Measurements from ENCODE around the gene UROC1.

Gene UROC1

DNA sequence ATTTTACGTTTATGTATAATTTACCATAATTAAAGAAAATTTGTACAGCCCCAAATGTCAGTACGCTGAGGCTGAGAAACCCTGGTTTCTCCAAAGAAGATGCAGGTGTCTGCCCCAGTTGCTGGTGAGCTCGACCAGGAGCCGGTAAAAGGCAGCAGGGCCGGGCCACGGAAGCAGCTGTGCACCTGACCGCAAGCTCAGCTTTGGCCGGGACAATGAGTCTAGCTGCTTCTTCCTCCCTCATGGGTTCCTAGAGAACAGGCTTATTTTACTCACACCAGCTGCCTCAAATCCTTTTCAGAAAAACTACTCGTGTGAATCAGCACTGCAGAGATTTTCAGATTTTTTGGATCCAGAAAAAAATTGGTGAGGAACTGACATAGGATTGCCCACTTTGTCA, 23.8 kb downstream of the UROC1 start:
- no peak for DNase-seq

DNA sequence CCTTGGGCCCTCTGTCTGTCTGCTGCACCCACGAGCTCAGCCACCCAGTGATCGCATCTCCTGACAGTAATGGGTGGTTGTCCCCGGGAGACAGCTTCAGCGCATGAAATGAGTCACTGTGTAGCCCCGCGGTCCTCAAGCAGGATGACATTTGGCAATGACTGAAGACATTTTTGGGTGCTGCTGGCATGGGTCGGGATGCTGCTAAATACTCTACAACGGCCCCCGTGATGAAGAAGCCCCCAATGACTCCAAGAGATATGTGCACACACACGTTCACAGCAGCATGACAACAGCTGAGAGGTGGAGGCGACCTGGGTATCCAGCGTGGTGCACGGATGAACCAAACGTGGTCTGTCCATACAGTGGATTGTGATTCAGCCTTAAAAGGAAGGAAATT, 24.5 kb downstream of the UROC1 start:
- DNase-seq, result no peak

DNA sequence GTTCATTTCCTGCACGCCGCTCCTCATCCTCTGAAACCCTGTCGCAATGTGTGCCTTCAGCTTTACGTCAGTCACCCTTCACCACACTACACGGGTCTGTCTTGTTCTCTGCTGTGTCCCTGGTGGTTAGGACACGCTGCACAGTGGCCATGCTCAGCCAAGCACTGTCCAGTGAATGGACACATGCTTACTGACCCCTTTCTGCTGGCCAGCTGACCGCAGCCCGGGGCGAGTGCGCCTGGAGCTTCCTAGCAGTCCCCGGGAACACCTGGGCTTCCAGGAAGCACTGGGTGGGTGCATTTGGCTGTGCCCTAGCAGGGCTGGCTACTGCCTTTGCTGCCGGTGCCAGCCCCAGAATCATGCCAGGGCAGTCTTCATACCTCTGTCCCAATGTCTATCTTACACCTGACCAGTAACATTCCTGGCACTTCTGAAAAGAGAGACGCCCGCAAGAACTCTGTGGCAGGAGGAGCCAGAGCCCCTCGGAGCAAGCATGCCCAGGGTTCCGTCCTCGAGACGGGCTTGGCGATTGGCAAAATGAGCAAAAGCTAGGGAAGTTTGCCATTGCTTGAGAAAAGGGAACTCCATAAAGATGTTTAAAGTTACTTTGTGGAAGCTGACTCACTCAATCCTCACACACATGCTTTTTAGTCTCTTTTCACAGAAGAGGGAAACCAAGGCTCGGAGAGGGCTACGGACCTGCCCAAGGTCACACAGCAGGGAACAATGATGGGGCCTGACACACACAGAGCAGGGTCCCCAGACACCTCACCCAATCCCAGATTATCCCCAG, 26.2 kb downstream of the UROC1 start:
- DNase-seq, result no peak

DNA sequence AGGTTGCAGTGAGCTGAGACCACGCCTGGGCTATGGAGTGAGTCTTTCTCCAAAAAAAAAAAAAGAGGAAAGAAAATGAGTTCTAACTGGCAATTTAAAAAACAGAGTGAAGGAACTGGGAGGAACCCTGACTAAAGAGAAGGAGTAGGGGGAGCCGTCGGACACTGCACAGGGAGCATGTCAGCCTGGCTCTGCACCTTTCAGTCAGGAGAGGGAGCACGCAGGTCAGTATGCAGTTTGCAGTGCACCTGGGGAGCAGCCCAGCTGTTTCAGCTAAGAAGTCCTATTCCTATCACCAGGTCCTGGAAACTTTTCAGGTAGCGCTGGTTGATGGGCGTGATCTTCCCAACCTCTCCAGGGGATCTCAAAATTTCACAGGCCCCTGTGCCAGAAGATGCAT, 27.0 kb downstream of the UROC1 start:
- DNase-seq, result no peak

DNA sequence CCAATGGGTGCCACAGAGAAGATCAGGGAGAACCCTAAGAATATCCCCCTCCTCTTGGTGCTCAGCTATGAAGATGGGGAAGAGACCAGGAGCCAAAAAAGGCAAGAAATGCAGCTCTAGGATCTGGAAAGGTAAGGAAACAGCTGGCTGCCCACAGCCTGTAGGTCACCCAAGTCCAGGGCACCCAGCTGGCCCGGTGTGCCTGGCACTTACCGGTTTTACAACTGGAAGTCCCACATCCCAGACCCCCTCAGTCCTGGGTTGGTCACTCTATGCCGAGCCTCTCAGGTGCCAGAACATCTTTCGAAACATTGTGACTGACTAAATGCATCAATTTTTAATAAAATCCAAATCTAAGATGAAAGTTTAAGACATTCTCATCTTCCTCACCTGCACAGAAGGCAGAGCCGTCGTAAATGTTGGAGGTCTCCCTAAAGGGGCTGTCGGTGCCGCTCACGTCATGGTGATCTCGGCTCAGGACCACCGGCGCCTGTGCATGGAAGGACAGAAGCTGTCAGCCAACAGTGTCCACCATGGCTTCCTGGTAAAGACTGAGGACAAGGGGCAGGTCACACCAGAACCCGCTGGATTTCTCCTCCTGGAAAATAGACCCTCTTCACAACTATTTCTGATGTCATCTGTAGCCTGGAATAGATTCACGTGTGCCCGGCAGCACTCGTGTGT, 28.5 kb downstream of the UROC1 start:
- DNase-seq, result no peak

DNA sequence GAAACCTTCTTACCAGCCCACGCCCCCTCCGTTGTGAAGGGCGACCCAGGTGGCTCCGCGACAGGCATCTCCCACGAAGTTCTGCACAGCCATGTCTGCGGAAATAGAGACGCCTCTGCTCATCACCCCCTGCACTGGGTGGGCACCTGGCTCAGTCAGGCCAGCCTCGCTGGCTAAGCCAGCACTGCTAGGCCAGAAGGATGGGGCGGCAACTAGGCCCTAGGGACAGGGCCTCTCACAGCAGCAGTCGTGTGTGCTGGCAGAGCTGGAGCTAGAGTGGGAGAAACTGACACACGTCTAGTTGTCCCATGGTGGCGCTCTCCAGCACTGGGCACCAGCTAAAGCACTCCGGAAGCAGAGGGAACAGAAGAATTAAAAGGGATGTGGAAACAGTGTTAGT, 29.4 kb downstream of the UROC1 start:
- DNase-seq, result no peak

DNA sequence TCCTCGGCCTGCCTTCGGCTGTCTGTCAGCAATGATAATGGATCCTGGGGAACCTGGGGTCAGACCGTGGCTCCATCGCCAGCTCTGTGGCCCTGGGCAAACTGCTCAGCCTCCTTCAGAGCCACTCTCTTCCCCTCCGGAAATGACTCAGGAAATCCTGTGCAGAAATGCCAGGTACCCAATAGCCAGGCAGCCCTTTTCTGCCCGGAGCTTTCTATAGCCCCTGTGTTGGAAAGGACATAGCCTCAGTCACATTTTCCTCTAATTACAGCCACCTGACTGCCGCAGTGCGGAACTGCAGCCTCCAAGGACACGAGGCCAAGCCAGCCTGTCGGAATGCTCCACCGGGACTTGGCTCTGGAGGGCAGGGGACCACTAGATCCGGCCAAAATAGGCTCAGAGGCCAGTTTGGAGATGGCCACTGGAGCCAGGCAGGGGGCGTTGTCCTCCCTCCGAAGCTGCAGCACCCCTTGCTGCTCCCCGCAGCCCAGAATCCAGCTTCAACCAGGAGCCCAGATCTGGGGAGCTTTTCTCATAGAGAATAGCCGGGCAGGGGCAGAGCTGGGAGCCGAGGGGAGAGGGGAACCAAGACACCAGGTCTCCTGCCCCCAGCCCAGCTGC, 30.3 kb downstream of the UROC1 start:
- peak; percentile 47 for DNase-seq

DNA sequence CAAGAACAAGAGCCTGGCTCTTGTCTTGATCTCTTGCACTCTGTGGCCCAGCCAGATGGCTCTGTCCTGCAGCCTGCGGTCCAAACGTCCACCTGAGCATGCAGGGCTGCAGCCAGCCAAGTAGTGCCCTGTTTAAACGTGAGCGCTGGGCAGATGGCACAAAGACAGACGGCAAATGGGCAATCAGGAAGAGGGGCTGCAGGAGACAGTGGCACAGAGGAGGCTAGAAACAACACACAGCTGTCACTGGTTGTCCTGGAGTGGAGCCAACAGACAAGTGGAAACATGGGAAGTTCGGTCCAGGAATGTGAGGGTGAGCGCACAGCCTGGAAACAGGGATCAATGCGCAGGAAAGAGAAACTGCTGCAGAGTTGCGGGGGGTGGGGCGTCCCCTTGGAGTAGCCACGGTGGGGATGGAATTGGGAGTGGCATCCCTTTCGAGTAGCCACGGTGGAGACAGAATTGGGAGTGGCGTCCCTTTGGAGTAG, 31.2 kb downstream of the UROC1 start:
- no peak for DNase-seq

DNA sequence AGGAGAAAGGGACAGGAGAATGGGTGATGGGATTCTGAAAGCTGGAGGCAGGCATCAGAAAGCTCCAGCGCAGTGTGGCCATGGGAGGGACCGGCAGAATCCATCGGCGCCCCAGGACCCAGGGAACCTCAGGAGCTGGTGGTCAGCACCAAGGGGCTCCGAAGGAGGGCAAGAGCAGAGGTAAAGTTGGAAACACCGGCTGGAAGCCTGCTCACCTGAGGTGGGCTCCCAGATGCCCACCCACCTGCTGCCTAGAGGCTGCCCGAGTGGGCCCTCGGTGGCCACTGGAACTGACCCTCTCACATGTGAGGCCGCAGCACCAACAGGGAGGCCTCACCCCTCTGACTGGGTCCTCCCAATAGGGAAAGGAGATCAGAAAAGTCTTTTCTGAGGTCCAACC, 31.6 kb downstream of the UROC1 start:
- no peak for DNase-seq

DNA sequence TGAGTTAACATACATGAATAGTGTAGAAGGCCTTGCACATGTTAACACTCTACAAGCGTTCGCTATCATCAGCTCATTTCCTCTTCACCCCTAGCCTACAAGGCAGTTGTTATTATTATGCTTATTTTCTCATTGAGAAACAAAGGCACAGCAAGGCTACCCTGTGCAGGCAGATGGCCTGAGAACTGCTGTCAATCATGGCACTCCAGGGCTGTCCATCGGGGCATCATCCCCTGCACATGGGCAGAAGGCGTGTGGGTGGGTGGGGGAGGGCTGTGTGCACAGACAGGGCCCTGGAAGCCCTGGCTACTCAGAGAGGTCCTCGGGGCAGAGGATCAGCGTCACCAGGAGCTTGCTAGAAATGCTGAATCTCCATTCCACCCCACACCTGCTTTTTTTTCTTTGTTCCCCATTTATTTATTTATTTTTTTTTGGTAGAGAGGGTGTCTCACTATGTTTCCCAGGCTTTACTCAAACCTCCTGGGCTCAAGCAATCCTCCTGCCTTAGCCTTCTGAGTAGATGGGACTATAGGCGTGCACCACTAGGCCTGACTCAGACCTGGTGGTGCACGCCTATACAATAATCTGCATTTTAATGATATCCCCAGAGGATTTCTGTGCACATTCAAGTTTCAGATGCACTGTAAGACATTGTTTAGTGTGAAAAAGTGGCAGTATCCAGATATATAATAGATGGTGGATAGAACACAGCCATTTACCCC, 32.2 kb downstream of the UROC1 start:
- DNase-seq, result no peak

DNA sequence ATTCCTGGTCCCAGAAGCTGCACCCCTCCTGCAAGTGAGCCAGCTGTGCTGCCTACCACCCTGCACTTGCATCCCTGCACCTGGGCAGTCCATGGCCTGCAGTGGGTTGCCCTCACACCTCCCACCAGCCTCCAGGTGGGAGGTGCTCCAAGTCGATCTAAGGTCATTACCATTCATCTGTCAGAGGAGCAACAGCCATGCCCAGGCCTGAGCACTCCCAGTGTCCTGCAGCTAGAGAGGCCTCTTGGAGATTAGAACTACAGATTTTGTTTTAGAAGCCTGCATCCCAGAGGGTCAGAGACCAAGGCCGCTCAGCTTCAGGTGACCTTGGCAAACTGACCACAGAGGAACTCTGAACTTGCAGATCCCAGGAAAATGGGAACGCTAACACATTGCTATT, 32.9 kb downstream of the UROC1 start:
- no peak for DNase-seq

DNA sequence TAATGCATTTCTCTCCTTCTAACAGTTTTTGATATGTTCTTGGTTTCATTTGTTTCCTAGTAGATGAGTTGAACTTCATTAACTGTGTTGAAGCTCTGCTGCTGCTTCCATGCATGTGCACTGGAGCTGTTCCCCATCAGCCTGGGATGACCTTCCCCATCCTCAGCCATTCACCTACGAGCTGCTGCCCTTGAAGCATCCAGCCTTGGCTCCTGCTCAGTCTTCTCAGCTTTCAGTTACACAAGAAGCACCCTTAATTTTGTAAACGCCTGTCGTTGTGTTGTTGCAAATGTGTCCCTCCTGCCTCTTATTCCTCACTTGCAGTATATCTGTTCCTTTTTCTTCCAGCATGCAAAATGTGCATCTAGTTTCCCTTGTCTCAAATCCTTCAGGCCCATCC, 33.4 kb downstream of the UROC1 start:
- no peak for DNase-seq

DNA sequence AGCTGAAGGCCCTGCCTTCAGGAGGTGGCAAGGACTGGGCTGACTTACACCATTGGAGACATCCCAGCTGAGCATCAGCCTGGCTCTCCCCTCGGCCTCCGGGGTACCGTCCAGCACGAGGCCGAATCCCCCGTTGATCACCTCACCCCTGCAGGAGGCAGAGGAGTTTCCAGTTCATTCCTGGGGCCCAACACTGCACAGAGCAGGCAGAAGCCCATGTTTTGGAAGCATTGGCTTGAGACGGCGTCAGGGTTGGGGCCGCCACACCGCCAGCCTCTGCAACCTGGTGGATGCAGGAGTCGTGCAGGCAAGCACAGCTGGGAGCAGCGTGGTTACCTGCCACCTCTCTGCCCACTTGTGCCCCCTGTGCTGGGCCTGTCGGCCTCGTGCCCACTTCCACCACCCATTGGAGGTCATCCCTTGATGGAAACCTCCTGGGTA, 34.2 kb downstream of the UROC1 start:
- no peak for DNase-seq

DNA sequence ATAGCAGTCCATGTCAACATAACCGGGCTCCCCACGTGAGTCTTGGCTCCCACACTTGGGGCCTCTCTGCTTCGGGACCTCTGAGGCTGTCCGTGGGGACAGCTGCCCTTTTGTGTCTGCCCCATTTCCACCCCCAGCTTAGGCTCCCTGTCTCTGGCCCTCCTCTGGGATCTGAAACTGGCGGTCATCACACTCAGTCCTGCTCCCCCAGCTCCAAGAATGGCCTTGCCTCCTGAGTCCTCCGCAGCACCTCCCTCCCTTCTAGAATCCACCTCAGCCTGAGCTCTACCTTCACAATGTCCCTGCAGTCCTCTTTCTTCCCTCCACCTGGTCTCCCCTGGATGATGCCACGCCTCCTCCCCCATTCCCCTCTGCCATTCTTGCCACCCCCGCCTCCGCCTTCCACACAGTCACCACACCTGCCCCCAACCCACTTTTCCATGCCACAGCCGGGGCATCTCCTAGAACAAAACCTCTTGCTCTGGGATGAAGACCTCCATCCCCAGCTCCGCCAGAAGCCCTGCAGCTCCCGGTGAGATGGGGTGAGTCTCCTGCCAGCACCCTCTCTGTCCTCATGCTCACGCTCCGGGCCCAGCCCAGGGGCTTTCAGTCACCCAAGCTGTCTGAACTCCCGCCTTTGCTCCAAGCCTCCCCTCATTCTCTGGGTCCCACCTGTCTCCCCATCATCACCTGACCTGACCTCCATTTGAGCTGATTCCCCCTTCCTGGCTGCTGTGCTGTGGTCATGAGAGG, 34.9 kb downstream of the UROC1 start:
- no peak for DNase-seq

DNA sequence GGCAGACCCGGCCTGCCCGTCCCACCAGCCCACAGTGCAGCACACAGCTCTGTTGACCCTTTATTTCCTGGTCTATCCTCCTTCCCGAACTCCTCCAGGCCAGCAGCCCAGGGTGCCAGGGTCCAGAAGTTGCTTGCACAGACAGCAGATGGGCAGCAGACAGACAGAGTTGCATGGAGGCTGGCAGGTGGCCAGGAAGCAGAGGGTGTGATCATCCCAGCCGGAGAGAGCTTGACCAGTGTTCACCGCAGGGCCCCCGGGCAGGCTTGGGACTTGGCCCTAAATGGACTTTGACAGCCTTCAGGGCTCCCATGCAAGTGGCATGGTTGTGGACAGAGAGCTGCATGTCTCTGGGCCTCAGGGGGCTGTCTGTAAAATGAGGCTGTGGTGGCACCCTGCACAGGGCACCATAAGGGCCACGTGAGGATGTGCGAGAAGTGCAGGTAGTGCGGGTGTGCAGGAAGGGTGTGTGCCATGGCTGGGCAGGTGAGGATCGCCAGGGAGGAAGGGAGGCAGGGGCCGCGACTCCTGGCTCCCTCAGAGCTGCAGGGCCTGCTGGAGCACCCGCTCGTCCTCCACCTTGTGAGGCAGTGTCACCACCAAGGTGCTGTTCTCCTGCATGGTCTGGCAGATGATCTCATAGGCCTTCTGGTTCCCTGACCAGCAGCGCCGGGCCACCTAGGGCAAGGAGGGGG, 35.6 kb downstream of the UROC1 start:
- DNase-seq, result no peak

DNA sequence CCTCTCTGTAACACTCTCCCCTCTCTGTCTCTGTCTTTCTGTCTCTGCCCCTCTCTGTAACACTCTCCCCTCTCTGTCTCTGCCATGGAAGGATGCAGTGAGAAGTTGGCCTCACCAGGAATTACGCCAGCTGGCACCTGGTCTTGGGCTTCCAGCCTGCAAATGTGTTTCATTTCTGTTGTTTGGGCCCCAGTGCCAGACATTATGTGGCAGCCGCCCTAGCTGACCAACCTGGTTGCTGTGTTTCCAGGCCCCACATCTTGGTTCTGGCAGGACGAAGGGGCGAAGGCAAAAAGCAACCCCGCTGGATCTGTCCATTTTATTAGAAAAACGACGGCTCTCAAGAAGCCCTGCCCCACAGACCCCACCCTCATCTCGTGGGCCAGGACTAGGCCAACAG, 36.7 kb downstream of the UROC1 start:
- DNase-seq, result no peak

DNA sequence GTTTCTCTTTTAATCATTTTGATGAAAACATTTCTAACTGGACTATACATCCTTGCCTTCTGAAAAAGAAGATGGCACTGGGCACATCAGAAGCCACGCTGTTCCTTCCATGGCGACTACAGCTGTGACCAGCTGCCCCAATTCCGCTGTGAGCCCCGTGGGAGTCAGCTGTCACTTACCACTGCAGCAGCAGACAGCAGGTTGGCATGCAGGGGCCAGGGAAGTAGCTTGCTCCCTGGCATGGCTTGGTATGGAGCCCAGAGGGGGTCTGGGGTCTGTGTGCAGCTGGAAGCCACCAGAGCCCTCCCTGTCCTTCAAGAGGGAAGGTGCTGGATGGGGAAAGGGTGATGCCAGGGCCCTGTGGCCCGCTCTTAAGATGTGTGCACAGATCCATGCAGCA, 37.4 kb downstream of the UROC1 start:
- no peak for DNase-seq

DNA sequence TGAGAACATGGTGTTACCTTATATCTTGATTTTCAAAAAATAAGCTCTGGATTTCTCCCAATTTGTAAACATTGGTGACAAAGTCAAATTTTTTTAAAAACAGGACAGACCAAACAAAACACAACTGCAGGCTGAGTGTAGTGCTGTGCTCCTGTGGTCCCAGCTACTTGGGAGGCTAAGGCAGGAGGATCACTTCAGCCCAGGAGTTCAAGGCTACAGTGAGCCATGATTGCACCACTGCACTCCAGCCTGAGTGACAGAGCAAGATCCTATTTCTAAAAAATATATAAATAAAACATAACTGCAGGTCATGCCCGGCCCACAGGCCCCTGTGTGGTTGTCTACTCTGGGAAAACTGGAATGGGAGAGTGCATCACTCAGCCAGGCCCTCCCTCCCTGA, 37.9 kb downstream of the UROC1 start:
- no peak for DNase-seq

DNA sequence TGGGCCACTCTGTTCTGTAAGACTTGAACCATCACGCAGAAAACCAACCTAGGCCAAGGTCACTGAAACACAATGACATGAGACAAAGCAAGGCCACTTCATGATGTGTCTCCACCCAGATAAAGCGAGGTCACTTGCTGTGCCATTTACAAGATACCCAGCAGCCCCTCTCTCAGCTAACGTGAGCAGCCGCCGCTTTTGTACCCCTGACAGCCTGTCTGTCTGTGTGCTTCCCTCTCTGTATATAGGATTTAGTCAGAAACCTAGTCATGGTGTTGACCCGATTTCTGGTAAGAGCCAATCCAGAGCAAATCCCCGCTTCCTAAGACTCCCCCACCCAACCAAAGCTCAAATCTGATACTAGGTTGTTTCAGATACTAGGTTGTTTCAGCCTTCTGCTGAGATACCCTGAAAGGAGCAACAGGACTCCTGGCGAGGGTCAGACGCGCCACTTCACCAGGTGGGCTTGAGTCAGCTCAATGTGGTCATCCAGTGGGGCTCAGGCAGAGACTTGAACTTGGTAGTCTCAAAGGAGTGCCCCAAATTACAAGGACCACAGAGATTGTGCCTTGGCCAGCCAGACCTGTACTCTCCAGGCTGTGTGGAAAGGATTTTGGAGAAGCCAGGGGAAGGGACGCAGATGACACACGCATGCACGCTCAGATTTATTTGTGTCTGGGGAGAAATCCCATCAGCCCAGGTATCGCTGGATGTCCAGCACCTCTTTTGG, 38.8 kb downstream of the UROC1 start:
- DNase-seq, result no peak

DNA sequence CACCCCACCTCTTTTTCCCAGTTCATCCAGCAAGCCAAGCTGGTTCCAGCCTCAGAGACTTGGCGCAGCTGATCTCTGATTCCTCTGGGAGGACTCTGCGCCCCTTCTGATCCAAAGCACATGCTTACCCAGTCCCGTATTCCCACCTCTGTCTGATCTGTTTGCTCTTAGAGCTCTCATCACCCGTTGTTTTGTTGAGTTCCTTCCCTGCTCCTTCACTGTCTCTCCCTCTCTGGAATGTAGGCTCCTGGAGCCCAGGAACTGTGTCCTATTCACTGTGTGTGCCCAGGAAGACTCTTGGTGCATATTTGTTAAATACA, 40.6 kb downstream of the UROC1 start:
- no peak for DNase-seq
